ENCODE results near the gene PABPN1L.

GRCh38 chr16:88892065-88892464 is 25.6 kb upstream of the PABPN1L start:
- no peak for TF ChIP-seq ZNF274 (IDR thresholded peaks at IDR 0.05; ENCODE audit: low read depth, low read length)
- TF ChIP-seq YY1 (IDR thresholded peaks at IDR 0.05; ENCODE audit: insufficient read depth, insufficient read length) = no peak
